PFSK-1 (cell line): ENCODE data around the gene COL18A1.

ENCODE experiments used
- FOXP2 ChIP-seq: optimal IDR thresholded peaks from 2 replicates; pipeline ENCODE3; 2011; ENCODE audit warnings: borderline replicate concordance, control low read depth, inconsistent platforms; ENCODE audit not compliant: insufficient read depth; ENCODE audit errors: extremely low read length, extremely low read depth
- POLR2AphosphoS5 ChIP-seq: IDR thresholded peaks from 2 replicates; pipeline ENCODE4 v1.6.1; 2012; ENCODE audit warnings: low read depth, mild to moderate bottlenecking, control low read depth, low read length, moderate library complexity
- REST ChIP-seq, 2 experiments: IDR thresholded peaks; 2 replicates each; pipeline versions ENCODE4 v1.6.1 to v1.8.0; 2011 to 2012; ENCODE audit warnings: low read depth in 2 of 2, low read length in 2 of 2, control low read depth in 1 of 2, inconsistent platforms in 1 of 2, mild to moderate bottlenecking in 1 of 2, moderate library complexity in 1 of 2; ENCODE audit not compliant: insufficient read depth in 1 of 2
- SIN3A ChIP-seq: IDR thresholded peaks from 2 replicates; pipeline ENCODE4 v1.6.1; 2012; ENCODE audit warnings: mild to moderate bottlenecking, low read length, moderate library complexity, borderline replicate concordance; ENCODE audit not compliant: insufficient read depth
- TAF1 ChIP-seq: IDR thresholded peaks from 2 replicates; pipeline ENCODE4 v1.6.1; 2012; ENCODE audit warnings: low read length, control low read depth, borderline replicate concordance; ENCODE audit not compliant: insufficient read depth

The COL18A1 gene

GRCh38 chr21:45479691-45480675 lies 75.0 kb downstream of the COL18A1 start:
- TF ChIP-seq FOXP2 (no peak), POLR2AphosphoS5 (no peak), TAF1 (no peak), SIN3A (no peak), REST (IDR thresholded peaks at IDR 0.05; ENCODE audit: insufficient read depth in 1 of 2, low read depth in 2 of 2, low read length in 2 of 2) (no peak)

GRCh38 chr21:45480701-45481500 lies 75.9 kb downstream of the COL18A1 start:
- no peak for TF ChIP-seq POLR2AphosphoS5
- TF ChIP-seq FOXP2, result no peak
- TF ChIP-seq TAF1, result no peak
- no peak for TF ChIP-seq SIN3A
- TF ChIP-seq REST (IDR thresholded peaks at IDR 0.05; ENCODE audit: insufficient read depth in 1 of 2, low read depth in 2 of 2, low read length in 2 of 2), result no peak

GRCh38 chr21:45481566-45481965 lies 76.6 kb downstream of the COL18A1 start:
- no peak for TF ChIP-seq SIN3A
- no peak for TF ChIP-seq TAF1
- TF ChIP-seq FOXP2, result no peak
- TF ChIP-seq REST (IDR thresholded peaks at IDR 0.05; ENCODE audit: insufficient read depth in 1 of 2, low read depth in 2 of 2, low read length in 2 of 2), result no peak
- TF ChIP-seq POLR2AphosphoS5, result no peak

GRCh38 chr21:45481977-45482898 lies 77.3 kb downstream of the COL18A1 start:
- TF ChIP-seq SIN3A (no peak), TAF1 (no peak), FOXP2 (no peak), POLR2AphosphoS5 (no peak), REST (IDR thresholded peaks at IDR 0.05; ENCODE audit: insufficient read depth in 1 of 2, low read depth in 2 of 2, low read length in 2 of 2) (no peak)
